ENCODE measurements around the gene MTG2. TPM values are rescaled to one million over a fixed set of nuclear protein-coding genes. Genes with fewer than 3 reads are reported as not detected.

MTG2 gene
- total and polyA plus RNA-seq, 2 of the 13 experiments (the other 11 are each of a cell fraction or from before 2014, with no cell fraction given), result 20.4 to 37.8 TPM

- TF ChIP-seq MEF2D (CRISPR knock-in tag; IDR thresholded peaks at IDR 0.05) (peak; percentile 71), AGO2 (optimal IDR thresholded peaks at IDR 0.05; ENCODE audit: low read depth, low read length) (peak; percentile 93), NRL (CRISPR knock-in tag; IDR thresholded peaks at IDR 0.05; ENCODE audit: borderline replicate concordance) (0 out of 2 replicates have a peak, but pooled peaks have one; percentile 67), KAT8 (CRISPR knock-in tag; IDR thresholded peaks at IDR 0.05) (peak; percentile 62; the same call in 1 of the 2 replicates), ZNF780A (CRISPR knock-in tag; IDR thresholded peaks at IDR 0.05) (no peak), NR2F6 (IDR thresholded peaks at IDR 0.05) (peak; percentile 65), NR2F6 (CRISPR knock-in tag; IDR thresholded peaks at IDR 0.05) (peak; percentile 83), MXD4 (CRISPR knock-in tag; IDR thresholded peaks at IDR 0.05) (peak; percentile 53; the same call in 1 of the 2 replicates), ZNF414 (CRISPR knock-in tag; IDR thresholded peaks at IDR 0.05) (peak; percentile 80; the same call in 1 of the 2 replicates), POLR2G (IDR thresholded peaks at IDR 0.05; ENCODE audit: low read depth, low read length) (peak; percentile 53; the same call in 1 of the 2 replicates), HOXA3 (CRISPR knock-in tag; IDR thresholded peaks at IDR 0.05) (peak; percentile 56; the same call in 1 of the 2 replicates), FOXO1 (CRISPR knock-in tag; IDR thresholded peaks at IDR 0.05) (peak; percentile 59; the same call in 1 of the 2 replicates), ESRRA (CRISPR knock-in tag; IDR thresholded peaks at IDR 0.05; ENCODE audit: low read depth) (peak; percentile 89; the same call in 1 of the 2 replicates), MIER2 (CRISPR knock-in tag; IDR thresholded peaks at IDR 0.05) (peak; percentile 35; the same call in 1 of the 2 replicates), FOXA1 (IDR thresholded peaks at IDR 0.05) (no peak), FOXA1 (CRISPR knock-in tag; IDR thresholded peaks at IDR 0.05) (peak; percentile 57), NR2F1 (CRISPR knock-in tag; IDR thresholded peaks at IDR 0.05) (peak; percentile 9 to 54; a peak in 3 of 4 replicates)
- TF ChIP-seq, protein P1, sequence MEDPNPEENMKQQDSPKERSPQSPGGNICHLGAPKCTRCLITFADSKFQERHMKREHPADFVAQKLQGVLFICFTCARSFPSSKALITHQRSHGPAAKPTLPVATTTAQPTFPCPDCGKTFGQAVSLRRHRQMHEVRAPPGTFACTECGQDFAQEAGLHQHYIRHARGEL (CRISPR knock-in tag; IDR thresholded peaks at IDR 0.05), result no peak
- TF ChIP-seq, protein P2, sequence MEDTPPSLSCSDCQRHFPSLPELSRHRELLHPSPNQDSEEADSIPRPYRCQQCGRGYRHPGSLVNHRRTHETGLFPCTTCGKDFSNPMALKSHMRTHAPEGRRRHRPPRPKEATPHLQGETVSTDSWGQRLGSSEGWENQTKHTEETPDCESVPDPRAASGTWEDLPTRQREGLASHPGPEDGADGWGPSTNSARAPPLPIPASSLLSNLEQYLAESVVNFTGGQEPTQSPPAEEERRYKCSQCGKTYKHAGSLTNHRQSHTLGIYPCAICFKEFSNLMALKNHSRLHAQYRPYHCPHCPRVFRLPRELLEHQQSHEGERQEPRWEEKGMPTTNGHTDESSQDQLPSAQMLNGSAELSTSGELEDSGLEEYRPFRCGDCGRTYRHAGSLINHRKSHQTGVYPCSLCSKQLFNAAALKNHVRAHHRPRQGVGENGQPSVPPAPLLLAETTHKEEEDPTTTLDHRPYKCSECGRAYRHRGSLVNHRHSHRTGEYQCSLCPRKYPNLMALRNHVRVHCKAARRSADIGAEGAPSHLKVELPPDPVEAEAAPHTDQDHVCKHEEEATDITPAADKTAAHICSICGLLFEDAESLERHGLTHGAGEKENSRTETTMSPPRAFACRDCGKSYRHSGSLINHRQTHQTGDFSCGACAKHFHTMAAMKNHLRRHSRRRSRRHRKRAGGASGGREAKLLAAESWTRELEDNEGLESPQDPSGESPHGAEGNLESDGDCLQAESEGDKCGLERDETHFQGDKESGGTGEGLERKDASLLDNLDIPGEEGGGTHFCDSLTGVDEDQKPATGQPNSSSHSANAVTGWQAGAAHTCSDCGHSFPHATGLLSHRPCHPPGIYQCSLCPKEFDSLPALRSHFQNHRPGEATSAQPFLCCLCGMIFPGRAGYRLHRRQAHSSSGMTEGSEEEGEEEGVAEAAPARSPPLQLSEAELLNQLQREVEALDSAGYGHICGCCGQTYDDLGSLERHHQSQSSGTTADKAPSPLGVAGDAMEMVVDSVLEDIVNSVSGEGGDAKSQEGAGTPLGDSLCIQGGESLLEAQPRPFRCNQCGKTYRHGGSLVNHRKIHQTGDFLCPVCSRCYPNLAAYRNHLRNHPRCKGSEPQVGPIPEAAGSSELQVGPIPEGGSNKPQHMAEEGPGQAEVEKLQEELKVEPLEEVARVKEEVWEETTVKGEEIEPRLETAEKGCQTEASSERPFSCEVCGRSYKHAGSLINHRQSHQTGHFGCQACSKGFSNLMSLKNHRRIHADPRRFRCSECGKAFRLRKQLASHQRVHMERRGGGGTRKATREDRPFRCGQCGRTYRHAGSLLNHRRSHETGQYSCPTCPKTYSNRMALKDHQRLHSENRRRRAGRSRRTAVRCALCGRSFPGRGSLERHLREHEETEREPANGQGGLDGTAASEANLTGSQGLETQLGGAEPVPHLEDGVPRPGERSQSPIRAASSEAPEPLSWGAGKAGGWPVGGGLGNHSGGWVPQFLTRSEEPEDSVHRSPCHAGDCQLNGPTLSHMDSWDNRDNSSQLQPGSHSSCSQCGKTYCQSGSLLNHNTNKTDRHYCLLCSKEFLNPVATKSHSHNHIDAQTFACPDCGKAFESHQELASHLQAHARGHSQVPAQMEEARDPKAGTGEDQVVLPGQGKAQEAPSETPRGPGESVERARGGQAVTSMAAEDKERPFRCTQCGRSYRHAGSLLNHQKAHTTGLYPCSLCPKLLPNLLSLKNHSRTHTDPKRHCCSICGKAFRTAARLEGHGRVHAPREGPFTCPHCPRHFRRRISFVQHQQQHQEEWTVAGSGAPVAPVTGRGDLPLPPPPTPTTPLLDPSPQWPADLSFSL (CRISPR knock-in tag; IDR thresholded peaks at IDR 0.05), result peak; percentile 86; the same call in 1 of the 2 replicates
- TF ChIP-seq, protein P3, sequence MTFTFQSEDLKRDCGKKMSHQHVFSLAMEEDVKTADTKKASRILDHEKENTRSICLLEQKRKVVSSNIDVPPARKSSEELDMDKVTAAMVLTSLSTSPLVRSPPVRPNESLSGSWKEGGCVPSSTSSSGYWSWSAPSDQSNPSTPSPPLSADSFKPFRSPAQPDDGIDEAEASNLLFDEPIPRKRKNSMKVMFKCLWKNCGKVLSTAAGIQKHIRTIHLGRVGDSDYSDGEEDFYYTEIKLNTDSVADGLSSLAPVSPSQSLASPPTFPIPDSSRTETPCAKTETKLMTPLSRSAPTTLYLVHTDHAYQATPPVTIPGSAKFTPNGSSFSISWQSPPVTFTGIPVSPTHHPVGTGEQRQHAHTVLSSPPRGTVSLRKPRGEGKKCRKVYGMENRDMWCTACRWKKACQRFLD (CRISPR knock-in tag; IDR thresholded peaks at IDR 0.05; ENCODE audit: borderline replicate concordance), result no peak; the same call in 1 of the 2 replicates
- TF ChIP-seq, protein P4, sequence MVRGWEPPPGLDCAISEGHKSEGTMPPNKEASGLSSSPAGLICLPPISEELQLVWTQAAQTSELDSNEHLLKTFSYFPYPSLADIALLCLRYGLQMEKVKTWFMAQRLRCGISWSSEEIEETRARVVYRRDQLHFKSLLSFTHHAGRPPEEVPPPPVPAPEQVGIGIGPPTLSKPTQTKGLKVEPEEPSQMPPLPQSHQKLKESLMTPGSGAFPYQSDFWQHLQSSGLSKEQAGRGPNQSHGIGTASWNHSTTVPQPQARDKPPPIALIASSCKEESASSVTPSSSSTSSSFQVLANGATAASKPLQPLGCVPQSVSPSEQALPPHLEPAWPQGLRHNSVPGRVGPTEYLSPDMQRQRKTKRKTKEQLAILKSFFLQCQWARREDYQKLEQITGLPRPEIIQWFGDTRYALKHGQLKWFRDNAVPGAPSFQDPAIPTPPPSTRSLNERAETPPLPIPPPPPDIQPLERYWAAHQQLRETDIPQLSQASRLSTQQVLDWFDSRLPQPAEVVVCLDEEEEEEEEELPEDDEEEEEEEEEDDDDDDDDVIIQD (CRISPR knock-in tag; IDR thresholded peaks at IDR 0.05; ENCODE audit: low read depth), result peak; percentile 77
Measured at GRCh38 chr20:62134735-62135231, 48.0 kb upstream of the MTG2 start (continued).

Measured in HepG2 (cell line).